NCI-H526 (cell line): ENCODE results near the gene TRIM43.
"Not testable (repeated sequence)": the region's sequence is repeated elsewhere in the genome, so short reads cannot be mapped to it uniquely, and the experiment has no call there.

Source experiments
- DNase-seq, 2 experiments: peaks; one replicate each; lab custom pipeline; 2025; lab: John Stamatoyannopoulos, UW

Gene TRIM43

GRCh38 chr2:95591701-95592100 lies at the start of gene TRIM43:
Gene TRIM43, plus strand, starts transcription at chr2:95592001. Its CDS starts 2,023 bp downstream, at chr2:95594024.
- not testable (repeated sequence) for DNase-seq

DNA sequence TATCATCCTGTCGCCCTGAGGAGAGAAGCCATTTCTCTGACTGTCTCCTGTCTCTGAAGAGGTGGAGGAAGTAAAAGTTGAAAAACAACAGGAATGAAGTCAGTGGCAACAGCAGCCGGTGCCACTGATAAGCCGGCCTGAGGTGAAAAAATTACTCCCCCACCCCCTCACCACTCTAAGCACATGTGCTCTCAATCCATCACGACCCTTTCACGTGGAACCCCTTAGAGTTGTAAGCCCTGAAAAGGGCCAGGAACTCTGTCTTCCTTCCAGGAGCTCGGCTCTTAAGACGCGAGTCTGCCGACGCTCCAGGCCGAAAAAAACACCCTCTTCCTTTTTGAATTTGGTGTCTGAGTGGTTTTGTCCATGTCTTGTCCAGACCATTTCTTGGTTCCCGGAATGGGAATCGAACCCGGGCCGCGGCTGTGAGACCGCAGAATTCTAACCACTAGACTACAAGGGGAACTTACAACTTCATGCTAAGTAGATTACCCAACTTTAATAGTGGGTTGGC lies 40.7 kb upstream of the TRIM43 start:
- DNase-seq, result no peak

DNA sequence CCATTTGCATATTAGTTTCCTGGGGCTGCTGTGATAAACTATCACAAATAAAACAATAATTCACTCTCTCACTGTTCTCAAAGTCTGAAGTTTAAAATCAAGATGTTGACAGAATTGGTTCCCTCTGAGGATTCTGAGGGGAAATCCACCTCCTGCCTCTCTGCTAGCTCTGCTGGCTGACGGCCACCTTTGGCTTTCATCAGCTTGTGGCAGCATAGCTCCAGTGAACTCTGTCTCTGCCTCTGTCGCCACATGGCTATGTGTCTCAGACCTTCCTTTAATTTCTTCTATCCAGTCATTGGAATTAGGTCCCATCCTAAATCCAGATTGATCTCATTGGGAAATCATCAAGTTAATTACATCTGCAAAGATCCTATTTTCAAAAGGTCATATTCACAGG lies 38.9 kb upstream of the TRIM43 start:
- DNase-seq, result no peak

DNA sequence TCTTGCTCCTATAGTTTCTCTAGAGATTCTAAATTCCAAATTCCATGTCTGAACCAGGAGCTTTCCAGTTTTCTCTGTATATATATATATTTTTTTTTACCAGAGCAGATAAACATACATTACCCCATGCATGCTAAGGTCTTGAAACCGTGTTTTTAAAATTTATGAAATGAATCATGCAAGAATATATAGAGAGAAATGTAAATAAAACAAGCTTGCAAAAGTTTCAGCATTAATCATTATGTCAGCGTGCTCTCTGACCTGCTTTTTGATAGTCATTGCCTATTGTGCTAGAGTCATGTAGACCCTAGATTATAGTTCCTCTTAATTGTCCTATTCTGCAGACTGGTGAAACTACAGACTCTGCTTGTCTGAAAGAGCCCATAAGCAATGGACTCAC lies 22.6 kb upstream of the TRIM43 start:
- DNase-seq, result no peak

GRCh38 chr2:95573866-95574265 lies 17.9 kb upstream of the TRIM43 start:
- no peak for DNase-seq

DNA sequence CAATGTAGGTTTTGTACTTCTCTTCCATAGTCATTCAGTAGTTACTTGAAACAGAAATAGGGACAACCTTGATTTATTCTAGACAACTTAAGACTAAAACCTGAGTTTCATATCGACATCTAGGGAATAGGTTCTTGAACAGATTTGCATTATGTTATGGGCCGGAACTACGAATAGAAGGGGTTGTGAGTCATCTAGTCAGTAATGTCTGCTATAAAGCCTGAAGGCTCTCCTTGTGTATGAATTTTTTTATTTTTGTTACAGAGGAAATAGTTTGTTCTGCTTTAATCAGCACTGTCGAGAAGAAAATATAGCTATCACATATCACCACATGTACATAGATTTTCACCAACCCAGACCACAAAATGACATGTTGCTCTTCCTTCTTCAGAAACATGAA lies 17.3 kb upstream of the TRIM43 start:
- no peak for DNase-seq

GRCh38 chr2:95575857-95576256 lies 15.9 kb upstream of the TRIM43 start:
- DNase-seq, result no peak

GRCh38 chr2:95578539-95578938 lies 13.3 kb upstream of the TRIM43 start:
- no peak for DNase-seq

DNA sequence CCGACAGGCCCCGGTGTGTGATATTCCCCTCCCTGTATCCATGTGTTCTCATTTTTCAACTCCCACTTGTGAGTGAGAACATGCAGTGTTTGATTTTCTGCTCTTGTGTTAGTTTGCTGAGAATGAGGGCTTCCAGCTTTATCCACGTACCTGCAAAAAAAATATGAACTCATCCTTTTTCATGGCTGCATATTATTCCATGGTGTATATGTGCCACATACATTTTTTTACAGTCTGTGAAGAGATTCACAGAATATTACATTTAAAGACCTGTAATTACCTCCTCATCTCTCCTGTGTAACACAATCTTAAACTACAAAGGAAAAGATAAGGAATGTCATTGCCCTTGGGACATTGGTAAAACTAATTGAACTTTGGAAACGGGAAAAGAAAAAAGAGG lies 8.3 kb upstream of the TRIM43 start:
- DNase-seq, result not testable (repeated sequence)

GRCh38 chr2:95584321-95584720 lies 7.5 kb upstream of the TRIM43 start:
- DNase-seq, result not testable (repeated sequence)

- DNase-seq, result not testable (repeated sequence)
These were observed 1.8 kb upstream of the TRIM43 start for GRCh38 chr2:95589777-95590536.

DNA sequence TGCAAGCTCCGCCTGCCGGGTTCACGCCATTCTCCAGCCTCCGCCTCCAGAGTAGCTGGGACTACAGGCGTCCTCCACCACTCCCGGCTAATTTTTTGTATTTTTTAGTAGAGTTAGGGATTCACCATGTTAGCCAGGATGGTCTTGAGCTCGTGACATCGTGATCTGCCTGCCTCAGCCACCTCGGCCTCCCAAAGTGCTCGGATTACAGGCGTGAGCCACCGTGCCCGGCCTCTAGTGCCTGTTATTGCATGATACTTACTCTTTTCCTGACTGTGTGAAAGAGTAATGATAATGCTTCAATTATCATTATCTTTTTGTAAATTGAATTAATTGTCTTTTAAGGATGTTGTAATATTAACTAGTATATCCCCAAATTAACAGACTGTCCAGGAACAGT lies 1.2 kb downstream of the TRIM43 start:
- not testable (repeated sequence) for DNase-seq

DNA sequence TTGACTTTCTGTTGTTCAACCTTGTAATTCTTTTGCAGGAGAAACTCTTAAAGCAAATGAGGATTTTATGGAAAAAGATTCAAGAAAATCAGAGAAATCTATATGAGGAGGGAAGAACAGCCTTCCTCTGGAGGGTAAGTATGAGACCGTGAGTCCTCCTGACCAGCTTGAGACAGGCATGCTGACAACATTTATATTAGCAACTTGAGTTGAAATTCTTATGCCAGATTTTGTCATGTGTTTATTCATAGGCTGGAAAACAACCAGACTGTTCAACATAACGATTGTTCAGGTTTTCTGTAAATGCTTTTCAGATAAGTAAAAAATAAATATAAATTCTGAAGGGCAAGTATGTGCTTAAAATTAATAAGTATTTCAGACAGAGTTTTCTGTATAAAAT lies 3.2 kb downstream of the TRIM43 start:
- not testable (repeated sequence) for DNase-seq

- not testable (repeated sequence) for DNase-seq
These were observed 9.5 kb downstream of the TRIM43 start for GRCh38 chr2:95601301-95601700.

GRCh38 chr2:95602146-95602545 lies 10.3 kb downstream of the TRIM43 start:
- DNase-seq, result not testable (repeated sequence)

- not testable (repeated sequence) for DNase-seq
These were observed 16.6 kb downstream of the TRIM43 start for GRCh38 chr2:95608356-95608755.

- DNase-seq, result not testable (repeated sequence)
These were observed 18.0 kb downstream of the TRIM43 start for GRCh38 chr2:95609764-95610163.

DNA sequence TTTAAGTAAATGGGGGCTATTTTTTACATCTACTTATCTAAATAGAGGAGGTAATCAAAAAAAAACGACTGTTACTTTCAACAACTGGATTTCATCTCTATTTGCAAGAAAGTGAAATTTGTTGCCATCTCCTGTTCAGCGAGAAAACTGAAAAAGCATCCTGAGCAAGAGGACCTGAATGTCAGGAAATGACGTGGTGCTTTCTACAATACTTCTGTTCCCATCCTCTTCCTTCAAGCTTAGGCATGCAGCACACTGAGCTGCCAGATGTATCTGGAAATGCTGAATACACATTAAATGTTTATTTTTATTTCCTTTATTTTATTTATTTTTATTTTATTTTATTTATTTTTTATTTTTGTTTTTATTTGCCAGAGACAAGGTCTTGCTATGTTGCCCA lies 21.2 kb downstream of the TRIM43 start:
- DNase-seq, result not testable (repeated sequence)

GRCh38 chr2:95622728-95623127 lies 30.9 kb downstream of the TRIM43 start:
- DNase-seq, result not testable (repeated sequence)

- not testable (repeated sequence) for DNase-seq
These were observed 39.2 kb downstream of the TRIM43 start for GRCh38 chr2:95630987-95631386.

GRCh38 chr2:95633626-95634259 lies 41.9 kb downstream of the TRIM43 start:
- not testable (repeated sequence) for DNase-seq

GRCh38 chr2:95640515-95641288 lies 48.9 kb downstream of the TRIM43 start:
- not testable (repeated sequence) for DNase-seq

GRCh38 chr2:95641289-95641575 lies 49.4 kb downstream of the TRIM43 start:
- DNase-seq, result not testable (repeated sequence)
